CD14-positive monocyte (primary cell): ENCODE data around the gene SCART1. TPM values are rescaled to one million over a fixed set of nuclear protein-coding genes. Genes with fewer than 3 reads are reported as not detected.

Experiments
- DNase-seq, 3 donors: peaks; one replicate each; pipeline ENCODE4 v3.0.0-alpha.2; 2011 to 2022
- H2AFZ ChIP-seq: 2 replicates; pipeline ENCODE4 v1.6.0; 2012; ENCODE audit warnings: mild to moderate bottlenecking, low read depth, low read length, inconsistent platforms; ENCODE audit not compliant: insufficient read depth, poor library complexity, severe bottlenecking
- H3K27ac ChIP-seq, 2 donors: 1 replicate in 1 of 2; 2 replicates in 1 of 2; pipeline ENCODE4 v1.5.1; 2012 to 2013; ENCODE audit warnings: low read length in 2 of 2, control low read depth in 1 of 2, inconsistent platforms in 1 of 2, low read depth in 1 of 2, mild to moderate bottlenecking in 1 of 2
- H3K27me3 ChIP-seq, 2 donors: one replicate each; pipeline versions ENCODE4 v1.6.0 to v1.6.1; 2011 to 2013; ENCODE audit warnings: low read length in 2 of 2; ENCODE audit not compliant: control insufficient read depth in 2 of 2, insufficient read depth in 2 of 2
- H3K36me3 ChIP-seq, 2 donors: replicated peaks in 1 of 2; 1 replicate in 1 of 2; 2 replicates in 1 of 2; pipeline versions ENCODE4 v1.5.1 to v1.6.1; 2012 to 2013; ENCODE audit warnings: low read length in 2 of 2, control low read depth in 1 of 2, inconsistent platforms in 1 of 2, mild to moderate bottlenecking in 1 of 2; ENCODE audit not compliant: insufficient read depth in 2 of 2, control insufficient read depth in 1 of 2
- H3K4me1 ChIP-seq, 2 donors: 1 replicate in 1 of 2; 2 replicates in 1 of 2; pipeline versions ENCODE4 v1.5.1 to v1.6.1; 2012 to 2013; ENCODE audit warnings: low read length in 2 of 2, control low read depth in 1 of 2, inconsistent platforms in 1 of 2, mild to moderate bottlenecking in 1 of 2, moderate library complexity in 1 of 2; ENCODE audit not compliant: insufficient read depth in 2 of 2, control insufficient read depth in 1 of 2
- H3K4me2 ChIP-seq: replicated peaks from 2 replicates; pipeline ENCODE3; 2012; ENCODE audit warnings: low read length, moderate library complexity, mild to moderate bottlenecking; ENCODE audit not compliant: poor library complexity, severe bottlenecking; ENCODE audit errors: extremely low read depth
- H3K4me3 ChIP-seq, 3 experiments: fragments of 200-600 bp in 1 of 3; sonication (generic) in 1 of 3; replicated peaks in 1 of 3; 1 replicate in 2 of 3; 2 replicates in 1 of 3; pipeline ENCODE4 v1.5.1; 2011 to 2013; ENCODE audit warnings: low read length in 3 of 3, mild to moderate bottlenecking in 3 of 3, control low read depth in 2 of 3, low read depth in 2 of 3, inconsistent platforms in 1 of 3, moderate library complexity in 1 of 3
- H3K79me2 ChIP-seq: 2 replicates; pipeline ENCODE4 v1.6.0; 2012; ENCODE audit warnings: mild to moderate bottlenecking, control low read depth, inconsistent platforms, low read length, moderate library complexity; ENCODE audit not compliant: insufficient read depth
- H3K9ac ChIP-seq: 2 replicates; pipeline ENCODE4 v1.6.0; 2017; ENCODE audit warnings: low read length, mild to moderate bottlenecking; ENCODE audit not compliant: insufficient read depth, poor library complexity, severe bottlenecking
- H3K9me3 ChIP-seq, 2 donors: replicated peaks in 1 of 2; 1 replicate in 1 of 2; 2 replicates in 1 of 2; pipeline versions ENCODE4 v1.5.1 to v1.6.1; 2012 to 2013; ENCODE audit warnings: low read length in 2 of 2, control low read depth in 1 of 2; ENCODE audit not compliant: control insufficient read depth in 1 of 2, insufficient read depth in 1 of 2
- H4K20me1 ChIP-seq: 2 replicates; pipeline ENCODE4 v1.6.0; 2012; ENCODE audit warnings: mild to moderate bottlenecking, low read length, control low read depth, moderate library complexity; ENCODE audit not compliant: insufficient read depth
- H3K27ac Mint-ChIP-seq, 7 donors: one replicate each; pipeline ENCODE4 v1.8.0; 2020; ENCODE audit warnings: mild to moderate bottlenecking in 7 of 7, mixed read lengths in 7 of 7, moderate library complexity in 6 of 7, inconsistent platforms in 2 of 7
- H3K27me3 Mint-ChIP-seq, 3 donors: one replicate each; pipeline ENCODE4 v1.8.0; 2021 to 2022; ENCODE audit warnings: low read depth in 3 of 3, mild to moderate bottlenecking in 3 of 3, mixed read lengths in 3 of 3, moderate library complexity in 3 of 3, inconsistent platforms in 1 of 3
- H3K36me3 Mint-ChIP-seq, 2 donors: one replicate each; pipeline ENCODE4 v1.8.0; 2020; ENCODE audit warnings: mixed read lengths in 2 of 2, inconsistent platforms in 1 of 2, mild to moderate bottlenecking in 1 of 2
- H3K4me1 Mint-ChIP-seq: one replicate; pipeline ENCODE4 v1.8.0; 2020; ENCODE audit warnings: mild to moderate bottlenecking, mixed read lengths
- H3K4me3 Mint-ChIP-seq, 2 donors: one replicate each; pipeline ENCODE4 v1.8.0; 2020; ENCODE audit warnings: mild to moderate bottlenecking in 2 of 2, mixed read lengths in 2 of 2, moderate library complexity in 1 of 2
- H3K9me3 Mint-ChIP-seq, 7 donors: one replicate each; pipeline ENCODE4 v1.8.0; 2020 to 2022; ENCODE audit warnings: mixed read lengths in 7 of 7, mild to moderate bottlenecking in 6 of 7, moderate library complexity in 6 of 7, inconsistent platforms in 2 of 7
- WGBS: methylation state at CpG from one replicate; pipeline ENCODE4 v1.1.5; 2013; ENCODE audit warnings: missing lambda C conversion rate; ENCODE audit not compliant: insufficient coverage; 5-methylcytosine and 5-hydroxymethylcytosine counted together
- intact Hi-C, 2 donors: fragments of 100-400 bp; cut with micrococcal nuclease; formaldehyde crosslinking; loops; one replicate each; pipeline versions ENCODE4 v1.15.0 to v1.15.1; 2023
- polyA plus RNA-seq, 3 donors: library from polyadenylated mRNA; depleted of rRNA in 1 of 3; unstranded in 2 of 3; stranded (reverse) in 1 of 3; fragments of 300-500 nt in 2 of 3; fragments of >200 nt in 1 of 3; fragmentation: Illumina TruSeq in 2 of 3; gene quantifications; 1 replicate in 2 of 3; 2 replicates in 1 of 3; pipeline ENCODE4 v1.2.3, GENCODE V29; 2012 to 2021
- TF ChIP-seq, protein P1 (sequence below): fragments of 200-600 bp; IDR thresholded peaks from one replicate; pipeline ENCODE4 v1.8.0; 2022; ENCODE audit warnings: antibody characterized with exemption, mild to moderate bottlenecking

Gene SCART1
- polyA plus RNA-seq, 3 donors: 1.1 TPM; not detected in 2

DNA sequence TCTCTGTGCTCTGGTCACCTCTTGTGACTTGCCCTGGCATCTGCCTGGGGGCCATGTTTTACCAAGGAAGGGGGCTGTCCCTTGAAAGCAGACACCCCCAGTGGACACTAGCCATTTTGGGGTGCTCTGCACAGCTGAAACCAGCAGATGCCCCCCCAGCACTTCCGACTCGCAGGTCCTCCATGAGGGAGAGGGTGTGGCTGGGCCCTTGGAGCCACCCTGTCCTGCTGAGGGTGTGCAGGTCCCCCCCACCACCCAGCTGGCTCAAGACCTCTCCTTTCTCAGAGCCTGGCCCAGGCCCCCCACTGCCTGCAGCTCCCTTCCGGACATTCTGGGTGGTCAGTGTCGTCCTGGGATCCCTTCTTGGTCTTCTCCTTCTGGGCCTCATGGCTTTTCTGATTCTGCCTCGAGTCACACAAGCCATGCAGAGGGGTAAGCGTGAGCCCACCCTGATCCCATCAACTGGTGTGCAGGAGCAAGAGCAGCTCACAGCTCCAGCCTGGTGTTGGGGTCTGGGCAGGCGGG lies 12.3 kb downstream of the SCART1 start:
- Histone ChIP-seq H3K9me3 (peaks cover 0 to 3% of the 10 kb centered on the region in 2 donors), H3K79me2 (no peaks in the 10 kb centered on the region), H3K27me3 (peaks cover 0 to 2% of the 10 kb centered on the region in 2 donors), H3K4me1 (no peaks in the 10 kb centered on the region), H3K9ac (no peak overlapping the region), H3K27ac (no peak overlapping the region), H4K20me1 (no peaks in the 10 kb centered on the region), H2AFZ (no peak overlapping the region), H3K4me2 (no peak overlapping the region), H3K4me3 (no peak overlapping the region), H3K36me3 (no peaks in the 10 kb centered on the region)
- 96% methylated on average over 7 of the region's 7 CpGs for WGBS
- TF ChIP-seq, protein P1, sequence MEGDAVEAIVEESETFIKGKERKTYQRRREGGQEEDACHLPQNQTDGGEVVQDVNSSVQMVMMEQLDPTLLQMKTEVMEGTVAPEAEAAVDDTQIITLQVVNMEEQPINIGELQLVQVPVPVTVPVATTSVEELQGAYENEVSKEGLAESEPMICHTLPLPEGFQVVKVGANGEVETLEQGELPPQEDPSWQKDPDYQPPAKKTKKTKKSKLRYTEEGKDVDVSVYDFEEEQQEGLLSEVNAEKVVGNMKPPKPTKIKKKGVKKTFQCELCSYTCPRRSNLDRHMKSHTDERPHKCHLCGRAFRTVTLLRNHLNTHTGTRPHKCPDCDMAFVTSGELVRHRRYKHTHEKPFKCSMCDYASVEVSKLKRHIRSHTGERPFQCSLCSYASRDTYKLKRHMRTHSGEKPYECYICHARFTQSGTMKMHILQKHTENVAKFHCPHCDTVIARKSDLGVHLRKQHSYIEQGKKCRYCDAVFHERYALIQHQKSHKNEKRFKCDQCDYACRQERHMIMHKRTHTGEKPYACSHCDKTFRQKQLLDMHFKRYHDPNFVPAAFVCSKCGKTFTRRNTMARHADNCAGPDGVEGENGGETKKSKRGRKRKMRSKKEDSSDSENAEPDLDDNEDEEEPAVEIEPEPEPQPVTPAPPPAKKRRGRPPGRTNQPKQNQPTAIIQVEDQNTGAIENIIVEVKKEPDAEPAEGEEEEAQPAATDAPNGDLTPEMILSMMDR: no peak
- Mint-ChIP-seq H3K4me1 (no peaks in the 10 kb centered on the region), H3K9me3 (peaks cover 5 to 12% (median 7%) of the 10 kb centered on the region in 7 donors), H3K36me3 (no peaks in the 10 kb centered on the region), H3K27ac (no peak overlapping the region), H3K27me3 (peaks cover 7 to 12% (median 11%) of the 10 kb centered on the region in 3 donors), H3K4me3 (no peak overlapping the region)
- intact Hi-C loops: no loop called here
- no peak for DNase-seq

DNA sequence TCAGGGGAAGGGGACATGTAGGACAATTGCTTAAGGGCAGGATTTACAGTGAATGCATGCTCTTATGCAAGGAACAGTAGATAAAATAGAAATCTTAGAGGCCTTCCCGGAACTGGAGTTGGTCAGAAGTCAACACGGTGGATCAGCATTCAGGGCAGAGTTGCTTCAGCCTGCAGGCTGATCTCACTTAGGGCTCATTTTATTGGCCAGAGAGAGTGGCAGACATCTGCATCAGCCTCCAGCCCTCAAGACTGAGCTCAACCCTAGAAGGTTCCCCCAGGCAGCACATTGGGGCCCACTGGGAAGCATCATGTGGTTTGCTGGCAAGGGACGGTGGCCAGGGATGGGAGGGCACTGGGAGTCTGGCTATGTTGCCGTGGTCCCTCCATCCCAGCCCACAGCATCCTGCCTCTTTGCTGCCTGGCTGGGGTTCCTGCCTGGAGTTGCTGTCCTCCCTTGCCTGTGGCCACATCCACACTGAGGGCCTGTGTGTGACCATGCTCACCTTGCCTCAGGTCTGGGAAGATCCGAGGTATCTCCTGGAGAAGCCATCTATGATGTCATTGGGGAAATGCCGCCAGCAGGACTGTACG lies 13.0 kb downstream of the SCART1 start:
- Histone ChIP-seq H4K20me1 (no peaks in the 10 kb centered on the region), H3K79me2 (no peaks in the 10 kb centered on the region), H3K4me2 (no peak overlapping the region), H3K4me1 (no peaks in the 10 kb centered on the region), H3K36me3 (no peaks in the 10 kb centered on the region), H3K27ac (no peak overlapping the region), H3K9me3 (peaks cover 0 to 6% of the 10 kb centered on the region in 2 donors), H3K4me3 (no peak overlapping the region), H3K27me3 (peaks cover 0 to 2% of the 10 kb centered on the region in 2 donors), H3K9ac (no peak overlapping the region), H2AFZ (no peak overlapping the region)
- H3K4me3 Mint-ChIP-seq: no peak overlapping the region
- H3K4me1 Mint-ChIP-seq: no peaks in the 10 kb centered on the region
- peaks cover 5 to 11% (median 7%) of the 10 kb centered on the region in 7 donors for H3K9me3 Mint-ChIP-seq
- WGBS: 96% methylated on average over 7 of the region's 7 CpGs
- no peak for DNase-seq
- peaks cover 10 to 12% (median 12%) of the 10 kb centered on the region in 3 donors for H3K27me3 Mint-ChIP-seq
- H3K27ac Mint-ChIP-seq: no peak overlapping the region
- TF ChIP-seq, protein P1: no peak
- H3K36me3 Mint-ChIP-seq: no peaks in the 10 kb centered on the region
- intact Hi-C loops: no loop called here
